ENCODE measurements around the gene COQ2.

COQ2 gene

GRCh38 chr4:83257811-83258210 is 26.8 kb downstream of the COQ2 start:
- no peak for DNase-seq (ENCODE audit: low spot score)
- TF ChIP-seq CTCF (IDR thresholded peaks at IDR 0.05; ENCODE audit: extremely low read depth, missing control alignments): no peak

GRCh38 chr4:83255584-83255983 is 29.0 kb downstream of the COQ2 start:
- no peak for TF ChIP-seq CTCF (IDR thresholded peaks at IDR 0.05; ENCODE audit: extremely low read depth, missing control alignments)
- DNase-seq (ENCODE audit: low spot score): no peak

GRCh38 chr4:83252782-83253405 is 31.7 kb downstream of the COQ2 start:
- TF ChIP-seq CTCF (IDR thresholded peaks at IDR 0.05; ENCODE audit: extremely low read depth, missing control alignments): peak; percentile 63
- peak; percentile 56 for DNase-seq (ENCODE audit: low spot score)

- no peak for DNase-seq (ENCODE audit: low spot score)
- no peak for TF ChIP-seq CTCF (IDR thresholded peaks at IDR 0.05; ENCODE audit: extremely low read depth, missing control alignments)
Observed at GRCh38 chr4:83251447-83251830, 33.2 kb downstream of the COQ2 start.

- DNase-seq (ENCODE audit: low spot score): no peak
- TF ChIP-seq CTCF (IDR thresholded peaks at IDR 0.05; ENCODE audit: extremely low read depth, missing control alignments): no peak
Observed at GRCh38 chr4:83250687-83251446, 33.7 kb downstream of the COQ2 start.

- no peak for TF ChIP-seq CTCF (IDR thresholded peaks at IDR 0.05; ENCODE audit: extremely low read depth, missing control alignments)
- no peak for DNase-seq (ENCODE audit: low spot score)
Observed at GRCh38 chr4:83248486-83248885, 36.1 kb downstream of the COQ2 start.

Data from GM20000 (cell line).